Liver (tissue), 9 donors: ENCODE measurements around the gene IFIT1. TPM values are rescaled to one million over a fixed set of nuclear protein-coding genes. Genes with fewer than 3 reads are reported as not detected.

Experiments
- DNase-seq: peaks from one replicate; pipeline ENCODE4 v3.0.0-alpha.2; 2017; ENCODE audit warnings: low spot score
- H3K27ac ChIP-seq, 2 donors: one replicate each; pipeline ENCODE4 v1.7.0; 2013; ENCODE audit warnings: inconsistent platforms in 2 of 2, low read length in 2 of 2, control low read depth in 1 of 2, low read depth in 1 of 2, mild to moderate bottlenecking in 1 of 2
- H3K27me3 ChIP-seq, 4 donors: one replicate each; pipeline versions ENCODE4 v1.6.1 to v1.7.0; 2013; ENCODE audit warnings: low read length in 3 of 4, inconsistent platforms in 1 of 4, mild to moderate bottlenecking in 1 of 4, moderate library complexity in 1 of 4; ENCODE audit not compliant: control insufficient read depth in 4 of 4, insufficient read depth in 4 of 4
- H3K36me3 ChIP-seq, 4 donors: one replicate each; pipeline versions ENCODE4 v1.6.1 to v1.7.0; 2013; ENCODE audit warnings: low read length in 3 of 4, mild to moderate bottlenecking in 3 of 4, low read depth in 1 of 4, moderate library complexity in 1 of 4; ENCODE audit not compliant: control insufficient read depth in 4 of 4, insufficient read depth in 3 of 4
- H3K4me1 ChIP-seq, 4 donors: one replicate each; pipeline versions ENCODE4 v1.6.1 to v1.7.0; 2013; ENCODE audit warnings: low read length in 3 of 4, mild to moderate bottlenecking in 3 of 4, moderate library complexity in 1 of 4; ENCODE audit not compliant: control insufficient read depth in 4 of 4, insufficient read depth in 4 of 4
- H3K4me3 ChIP-seq, 3 donors: one replicate each; pipeline versions ENCODE4 v1.6.1 to v1.7.0; 2013; ENCODE audit warnings: low read length in 3 of 3, control low read depth in 1 of 3, low read depth in 1 of 3, mild to moderate bottlenecking in 1 of 3
- H3K9ac ChIP-seq, 2 donors: one replicate each; pipeline ENCODE4 v1.7.0; 2013; ENCODE audit warnings: low read length in 2 of 2, mild to moderate bottlenecking in 2 of 2, moderate library complexity in 2 of 2, control low read depth in 1 of 2, low read depth in 1 of 2
- H3K9me3 ChIP-seq, 4 donors: one replicate each; pipeline versions ENCODE4 v1.6.1 to v1.7.0; 2013; ENCODE audit warnings: low read length in 3 of 4; ENCODE audit not compliant: control insufficient read depth in 4 of 4
- EGR1 ChIP-seq, 2 donors: IDR thresholded peaks; 2 replicates each; pipeline ENCODE4 v1.6.1; 2016 to 2018; ENCODE audit warnings: antibody characterized with exemption in 2 of 2, low read depth in 2 of 2
- FOXA1 ChIP-seq: IDR thresholded peaks from 2 replicates; pipeline ENCODE4 v1.6.1; 2016; ENCODE audit warnings: antibody characterized with exemption
- FOXA2 ChIP-seq: IDR thresholded peaks from 2 replicates; pipeline ENCODE4 v1.6.1; 2016; ENCODE audit warnings: antibody characterized with exemption
- GABPA ChIP-seq, 2 donors: IDR thresholded peaks in 1 of 2; conservative IDR thresholded peaks in 1 of 2; 2 replicates each; pipeline ENCODE4 v1.6.1; 2016; ENCODE audit warnings: antibody characterized with exemption in 2 of 2, mild to moderate bottlenecking in 1 of 2, moderate library complexity in 1 of 2
- HNF4A ChIP-seq, 2 donors: conservative IDR thresholded peaks; 2 replicates each; pipeline ENCODE4 v1.6.1; 2016; ENCODE audit warnings: antibody characterized with exemption in 2 of 2, mild to moderate bottlenecking in 2 of 2
- HNF4G ChIP-seq: IDR thresholded peaks from 2 replicates; pipeline ENCODE4 v1.6.1; 2016; ENCODE audit warnings: antibody characterized with exemption
- JUND ChIP-seq, 2 donors: IDR thresholded peaks; 2 replicates each; pipeline ENCODE4 v1.6.1; 2016; ENCODE audit warnings: antibody characterized with exemption in 2 of 2
- NR2F2 ChIP-seq: IDR thresholded peaks from 2 replicates; pipeline ENCODE4 v1.6.1; 2016; ENCODE audit warnings: antibody characterized with exemption
- RAD21 ChIP-seq, 2 donors: IDR thresholded peaks; 2 replicates each; pipeline ENCODE4 v1.6.1; 2016; ENCODE audit warnings: antibody characterized with exemption in 2 of 2, mild to moderate bottlenecking in 2 of 2
- RXRA ChIP-seq, 2 donors: IDR thresholded peaks; 2 replicates each; pipeline ENCODE4 v1.6.1; 2017 to 2018; ENCODE audit warnings: antibody characterized with exemption in 2 of 2, mild to moderate bottlenecking in 1 of 2
- SP1 ChIP-seq: IDR thresholded peaks from 2 replicates; pipeline ENCODE4 v1.6.1; 2018; ENCODE audit warnings: antibody characterized with exemption, mild to moderate bottlenecking
- TAF1 ChIP-seq: conservative IDR thresholded peaks from 2 replicates; pipeline ENCODE4 v1.6.1; 2016; ENCODE audit warnings: antibody characterized with exemption, mild to moderate bottlenecking
- YY1 ChIP-seq: IDR thresholded peaks from 2 replicates; pipeline ENCODE4 v1.6.1; 2016; ENCODE audit warnings: antibody characterized with exemption, mild to moderate bottlenecking
- WGBS: extraction: QIAGEN DNeasy Blood & Tissue Kit; methylation state at CpG from one replicate; pipeline ENCODE4 v1.1.7; 2013; 5-methylcytosine and 5-hydroxymethylcytosine counted together
- polyA plus RNA-seq, 2 donors: library from polyadenylated mRNA; stranded (reverse) in 1 of 2; unstranded in 1 of 2; fragments of 200-250 nt in 1 of 2; fragments of >200 nt in 1 of 2; fragmentation: Nextera tagmentation in 1 of 2; extraction: Ambion mirVana in 1 of 2; gene quantifications; one replicate each; pipeline versions ENCODE4 v1.2.1 to v1.2.3, GENCODE V29; 2013 to 2015
- total RNA-seq, 2 donors: library from RNA; depleted of rRNA; stranded (reverse); fragments of >200 nt; gene quantifications; one replicate each; pipeline ENCODE4 v1.2.3, GENCODE V29; 2014
- TF ChIP-seq, protein P1 (sequence below): IDR thresholded peaks from 2 replicates; pipeline ENCODE4 v1.6.1; 2016; ENCODE audit warnings: antibody characterized with exemption
- TF ChIP-seq, protein P2 (sequence below): fragments of 150-350 bp; IDR thresholded peaks from 2 replicates; pipeline ENCODE4 v1.5.1; 2017; ENCODE audit warnings: improper control_type of control experiment, low read depth, low read length; ENCODE audit not compliant: missing input control
- TF ChIP-seq, protein P3 (sequence below): IDR thresholded peaks from 2 replicates; pipeline ENCODE4 v1.6.1; 2016; ENCODE audit warnings: antibody characterized with exemption, mild to moderate bottlenecking
- TF ChIP-seq, protein P4 (sequence below): IDR thresholded peaks from 2 replicates; pipeline ENCODE4 v1.6.1; 2016; ENCODE audit warnings: antibody characterized with exemption
- TF ChIP-seq, protein P5 (sequence below): IDR thresholded peaks from 2 replicates; pipeline ENCODE4 v1.6.1; 2016; ENCODE audit warnings: antibody characterized with exemption
- donor health status: healthy.
- donor health status: healthy.
- donor health status: healthy.
- donor health status: healthy.
- donor health status: healthy.

The IFIT1 gene, protein sequence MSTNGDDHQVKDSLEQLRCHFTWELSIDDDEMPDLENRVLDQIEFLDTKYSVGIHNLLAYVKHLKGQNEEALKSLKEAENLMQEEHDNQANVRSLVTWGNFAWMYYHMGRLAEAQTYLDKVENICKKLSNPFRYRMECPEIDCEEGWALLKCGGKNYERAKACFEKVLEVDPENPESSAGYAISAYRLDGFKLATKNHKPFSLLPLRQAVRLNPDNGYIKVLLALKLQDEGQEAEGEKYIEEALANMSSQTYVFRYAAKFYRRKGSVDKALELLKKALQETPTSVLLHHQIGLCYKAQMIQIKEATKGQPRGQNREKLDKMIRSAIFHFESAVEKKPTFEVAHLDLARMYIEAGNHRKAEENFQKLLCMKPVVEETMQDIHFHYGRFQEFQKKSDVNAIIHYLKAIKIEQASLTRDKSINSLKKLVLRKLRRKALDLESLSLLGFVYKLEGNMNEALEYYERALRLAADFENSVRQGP
- total RNA-seq: 10 to 100 TPM; 11.4 to 11.8 TPM
- polyA plus RNA-seq: 10 to 100 TPM in 1 of 2 donors, 1 to 10 TPM in 1; 8.1 to 17.5 TPM

DNA sequence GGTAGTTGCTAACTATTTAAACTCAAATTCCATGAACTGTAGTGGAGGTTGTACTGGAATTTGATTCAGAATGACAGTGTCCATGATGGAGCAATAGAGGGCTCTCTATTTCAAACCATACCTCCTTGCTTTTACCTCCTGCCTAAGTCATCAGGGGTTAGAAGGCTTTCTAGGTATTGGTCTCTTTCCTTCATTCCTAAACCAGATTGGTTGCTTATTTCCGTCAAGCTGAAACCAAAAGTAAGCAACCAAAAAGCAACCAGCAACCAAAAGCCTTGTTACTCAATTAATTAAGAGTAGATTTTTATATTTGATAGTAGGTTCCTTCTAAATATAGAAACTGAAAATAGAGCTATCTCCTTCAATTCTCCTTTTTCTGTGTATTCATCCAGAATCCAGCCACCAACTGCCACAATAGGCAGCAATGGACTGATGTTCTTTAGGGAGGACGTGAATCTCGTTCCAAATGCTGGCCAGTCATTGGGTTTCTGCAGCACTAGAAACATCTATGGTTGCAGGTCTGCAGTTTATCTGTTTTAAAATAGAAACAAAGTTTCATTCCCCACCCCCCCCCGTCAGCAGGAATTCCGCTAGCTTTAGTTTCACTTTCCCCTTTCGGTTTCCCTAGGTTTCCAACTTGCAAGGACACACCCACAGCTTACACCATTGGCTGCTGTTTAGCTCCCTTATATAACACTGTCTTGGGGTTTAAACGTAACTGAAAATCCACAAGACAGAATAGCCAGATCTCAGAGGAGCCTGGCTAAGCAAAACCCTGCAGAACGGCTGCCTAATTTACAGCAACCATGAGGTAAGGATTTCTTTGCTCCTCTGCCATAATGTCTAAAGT is at the start of gene IFIT1:
Gene IFIT1, plus strand, starts transcription at position 717 of the 850 bp plus-strand sequence. Its CDS starts 90 bp downstream, at position 807.
- under 1% methylated on average over 8 of the region's 8 CpGs for WGBS
- H3K27ac ChIP-seq: peak within 1 kb of the TSS; percentile 90 to 95
- peak within 1 kb of the TSS; percentile 62 to 83 (median 83) for H3K4me3 ChIP-seq
- H3K9me3 ChIP-seq: no peaks in the 10 kb centered on the region
- no peaks in the 10 kb centered on the region for H3K27me3 ChIP-seq
- peak within 1 kb of the TSS; percentile 77 to 90 for H3K9ac ChIP-seq
- peak; percentile 16 for TF ChIP-seq NR2F2
- TF ChIP-seq RAD21 (IDR thresholded peaks at IDR 0.05): peak; percentile 25 to 43
- TF ChIP-seq RXRA (IDR thresholded peaks at IDR 0.05): peak; percentile 25 to 58
- peak; percentile 51 for TF ChIP-seq SP1
- TF ChIP-seq, protein P1, sequence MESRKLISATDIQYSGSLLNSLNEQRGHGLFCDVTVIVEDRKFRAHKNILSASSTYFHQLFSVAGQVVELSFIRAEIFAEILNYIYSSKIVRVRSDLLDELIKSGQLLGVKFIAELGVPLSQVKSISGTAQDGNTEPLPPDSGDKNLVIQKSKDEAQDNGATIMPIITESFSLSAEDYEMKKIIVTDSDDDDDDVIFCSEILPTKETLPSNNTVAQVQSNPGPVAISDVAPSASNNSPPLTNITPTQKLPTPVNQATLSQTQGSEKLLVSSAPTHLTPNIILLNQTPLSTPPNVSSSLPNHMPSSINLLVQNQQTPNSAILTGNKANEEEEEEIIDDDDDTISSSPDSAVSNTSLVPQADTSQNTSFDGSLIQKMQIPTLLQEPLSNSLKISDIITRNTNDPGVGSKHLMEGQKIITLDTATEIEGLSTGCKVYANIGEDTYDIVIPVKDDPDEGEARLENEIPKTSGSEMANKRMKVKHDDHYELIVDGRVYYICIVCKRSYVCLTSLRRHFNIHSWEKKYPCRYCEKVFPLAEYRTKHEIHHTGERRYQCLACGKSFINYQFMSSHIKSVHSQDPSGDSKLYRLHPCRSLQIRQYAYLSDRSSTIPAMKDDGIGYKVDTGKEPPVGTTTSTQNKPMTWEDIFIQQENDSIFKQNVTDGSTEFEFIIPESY: no peak
- no peak for TF ChIP-seq HNF4G
- TF ChIP-seq, protein P2, sequence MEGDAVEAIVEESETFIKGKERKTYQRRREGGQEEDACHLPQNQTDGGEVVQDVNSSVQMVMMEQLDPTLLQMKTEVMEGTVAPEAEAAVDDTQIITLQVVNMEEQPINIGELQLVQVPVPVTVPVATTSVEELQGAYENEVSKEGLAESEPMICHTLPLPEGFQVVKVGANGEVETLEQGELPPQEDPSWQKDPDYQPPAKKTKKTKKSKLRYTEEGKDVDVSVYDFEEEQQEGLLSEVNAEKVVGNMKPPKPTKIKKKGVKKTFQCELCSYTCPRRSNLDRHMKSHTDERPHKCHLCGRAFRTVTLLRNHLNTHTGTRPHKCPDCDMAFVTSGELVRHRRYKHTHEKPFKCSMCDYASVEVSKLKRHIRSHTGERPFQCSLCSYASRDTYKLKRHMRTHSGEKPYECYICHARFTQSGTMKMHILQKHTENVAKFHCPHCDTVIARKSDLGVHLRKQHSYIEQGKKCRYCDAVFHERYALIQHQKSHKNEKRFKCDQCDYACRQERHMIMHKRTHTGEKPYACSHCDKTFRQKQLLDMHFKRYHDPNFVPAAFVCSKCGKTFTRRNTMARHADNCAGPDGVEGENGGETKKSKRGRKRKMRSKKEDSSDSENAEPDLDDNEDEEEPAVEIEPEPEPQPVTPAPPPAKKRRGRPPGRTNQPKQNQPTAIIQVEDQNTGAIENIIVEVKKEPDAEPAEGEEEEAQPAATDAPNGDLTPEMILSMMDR: no peak
- TF ChIP-seq EGR1 (IDR thresholded peaks at IDR 0.05; ENCODE audit: low read depth in 2 of 2): peak in 1 of 2 donors; percentile 59
- TF ChIP-seq GABPA (IDR thresholded peaks at IDR 0.05 in 1 of 2, conservative IDR thresholded peaks at IDR 0.05 in 1 of 2): no peak
- peak in 1 of 2 donors; percentile 19 for TF ChIP-seq JUND (IDR thresholded peaks at IDR 0.05)
- TF ChIP-seq, protein P3, sequence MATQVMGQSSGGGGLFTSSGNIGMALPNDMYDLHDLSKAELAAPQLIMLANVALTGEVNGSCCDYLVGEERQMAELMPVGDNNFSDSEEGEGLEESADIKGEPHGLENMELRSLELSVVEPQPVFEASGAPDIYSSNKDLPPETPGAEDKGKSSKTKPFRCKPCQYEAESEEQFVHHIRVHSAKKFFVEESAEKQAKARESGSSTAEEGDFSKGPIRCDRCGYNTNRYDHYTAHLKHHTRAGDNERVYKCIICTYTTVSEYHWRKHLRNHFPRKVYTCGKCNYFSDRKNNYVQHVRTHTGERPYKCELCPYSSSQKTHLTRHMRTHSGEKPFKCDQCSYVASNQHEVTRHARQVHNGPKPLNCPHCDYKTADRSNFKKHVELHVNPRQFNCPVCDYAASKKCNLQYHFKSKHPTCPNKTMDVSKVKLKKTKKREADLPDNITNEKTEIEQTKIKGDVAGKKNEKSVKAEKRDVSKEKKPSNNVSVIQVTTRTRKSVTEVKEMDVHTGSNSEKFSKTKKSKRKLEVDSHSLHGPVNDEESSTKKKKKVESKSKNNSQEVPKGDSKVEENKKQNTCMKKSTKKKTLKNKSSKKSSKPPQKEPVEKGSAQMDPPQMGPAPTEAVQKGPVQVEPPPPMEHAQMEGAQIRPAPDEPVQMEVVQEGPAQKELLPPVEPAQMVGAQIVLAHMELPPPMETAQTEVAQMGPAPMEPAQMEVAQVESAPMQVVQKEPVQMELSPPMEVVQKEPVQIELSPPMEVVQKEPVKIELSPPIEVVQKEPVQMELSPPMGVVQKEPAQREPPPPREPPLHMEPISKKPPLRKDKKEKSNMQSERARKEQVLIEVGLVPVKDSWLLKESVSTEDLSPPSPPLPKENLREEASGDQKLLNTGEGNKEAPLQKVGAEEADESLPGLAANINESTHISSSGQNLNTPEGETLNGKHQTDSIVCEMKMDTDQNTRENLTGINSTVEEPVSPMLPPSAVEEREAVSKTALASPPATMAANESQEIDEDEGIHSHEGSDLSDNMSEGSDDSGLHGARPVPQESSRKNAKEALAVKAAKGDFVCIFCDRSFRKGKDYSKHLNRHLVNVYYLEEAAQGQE: no peak
- TF ChIP-seq HNF4A (conservative IDR thresholded peaks at IDR 0.05): peak; percentile 34 to 37
- TF ChIP-seq TAF1: peak; percentile 61
- peak; percentile 17 for TF ChIP-seq YY1
- TF ChIP-seq, protein P4, sequence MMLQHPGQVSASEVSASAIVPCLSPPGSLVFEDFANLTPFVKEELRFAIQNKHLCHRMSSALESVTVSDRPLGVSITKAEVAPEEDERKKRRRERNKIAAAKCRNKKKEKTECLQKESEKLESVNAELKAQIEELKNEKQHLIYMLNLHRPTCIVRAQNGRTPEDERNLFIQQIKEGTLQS: no peak
- TF ChIP-seq FOXA2: no peak
- TF ChIP-seq, protein P5, sequence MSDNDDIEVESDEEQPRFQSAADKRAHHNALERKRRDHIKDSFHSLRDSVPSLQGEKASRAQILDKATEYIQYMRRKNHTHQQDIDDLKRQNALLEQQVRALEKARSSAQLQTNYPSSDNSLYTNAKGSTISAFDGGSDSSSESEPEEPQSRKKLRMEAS: peak; percentile 47
- no peak for TF ChIP-seq FOXA1
- DNase-seq: peak; percentile 55
- H3K36me3 ChIP-seq: no peaks in the 10 kb centered on the region
- H3K4me1 ChIP-seq: peaks cover 3 to 39% (median 14%) of the 10 kb centered on the region in 4 donors
